Stimulated activated memory B cell treated with anti-CD40 and anti-IgM and Interleukin-4, amounts not matched to agents 10 μg/mL and 1 μg/mL and 100 μg/mL, for 72 hours (primary cell): ENCODE measurements around the gene JAK1.
"Not testable (repeated sequence)": the region's sequence is repeated elsewhere in the genome, so short reads cannot be mapped to it uniquely, and the experiment has no call there.

Experiments used
- ATAC-seq: fragments of 150-1000 bp; cut with Tn5 transposase; 2 replicates; pipeline ENCODE4 v1.10.0; 2021
- H3K27ac Mint-ChIP-seq: one replicate; pipeline ENCODE4 v1.8.0; 2022; ENCODE audit warnings: mild to moderate bottlenecking, mixed read lengths
- H3K27me3 Mint-ChIP-seq: one replicate; pipeline ENCODE4 v1.8.0; 2022; ENCODE audit warnings: mixed read lengths
- H3K36me3 Mint-ChIP-seq: one replicate; pipeline ENCODE4 v1.8.0; 2022; ENCODE audit warnings: mixed read lengths
- H3K4me1 Mint-ChIP-seq: one replicate; pipeline ENCODE4 v1.8.0; 2022; ENCODE audit warnings: mixed read lengths
- H3K4me3 Mint-ChIP-seq: one replicate; pipeline ENCODE4 v1.8.0; 2022; ENCODE audit warnings: mild to moderate bottlenecking, moderate library complexity, mixed read lengths
- H3K9me3 Mint-ChIP-seq: one replicate; pipeline ENCODE4 v1.8.0; 2022; ENCODE audit warnings: mixed read lengths

JAK1 gene

DNA sequence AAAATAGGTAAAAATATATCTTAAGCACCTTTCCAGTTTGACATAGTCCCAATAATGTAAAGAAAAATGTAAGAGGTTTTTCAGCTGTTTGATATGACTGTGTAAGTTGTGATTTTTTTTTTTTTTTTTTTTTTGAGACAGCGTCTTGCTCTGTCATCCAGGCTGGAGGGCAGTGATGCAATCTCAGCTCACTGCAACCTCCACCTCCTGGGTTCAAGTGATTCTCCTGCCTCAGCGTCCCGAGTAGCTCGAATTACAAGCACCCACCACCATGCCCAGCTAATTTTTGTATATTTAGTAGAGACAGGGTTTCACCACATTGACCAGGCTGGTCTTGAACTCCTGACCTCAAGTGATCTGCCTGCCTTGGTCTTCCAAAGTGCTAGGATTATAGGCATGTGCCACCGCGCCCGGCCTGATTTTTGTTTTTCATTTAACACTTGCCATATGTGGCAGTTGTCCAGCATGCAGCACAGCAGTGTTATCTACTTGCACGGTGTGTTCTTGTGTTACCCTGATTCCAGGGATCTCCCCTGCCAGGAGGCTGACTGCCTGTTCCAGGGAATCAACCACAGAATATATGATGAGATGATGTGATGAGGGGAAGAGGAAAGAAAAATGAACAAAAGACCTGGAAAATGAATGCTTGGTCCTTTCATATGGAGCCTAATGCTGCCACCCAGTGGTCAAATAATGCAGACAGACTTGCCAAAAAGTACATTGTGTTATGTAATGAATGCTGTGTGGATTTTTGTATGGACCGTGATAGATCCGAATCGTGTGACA, 142.5 kb downstream of the JAK1 start:
- no peak overlapping the region for H3K4me3 Mint-ChIP-seq
- no peaks in the 10 kb centered on the region for H3K36me3 Mint-ChIP-seq
- H3K4me1 Mint-ChIP-seq = peaks cover 29% of the 10 kb centered on the region
- peak; percentile 47 for ATAC-seq
- no peaks in the 10 kb centered on the region for H3K9me3 Mint-ChIP-seq
- no peaks in the 10 kb centered on the region for H3K27me3 Mint-ChIP-seq
- peak overlapping the region; percentile 28 for H3K27ac Mint-ChIP-seq

DNA sequence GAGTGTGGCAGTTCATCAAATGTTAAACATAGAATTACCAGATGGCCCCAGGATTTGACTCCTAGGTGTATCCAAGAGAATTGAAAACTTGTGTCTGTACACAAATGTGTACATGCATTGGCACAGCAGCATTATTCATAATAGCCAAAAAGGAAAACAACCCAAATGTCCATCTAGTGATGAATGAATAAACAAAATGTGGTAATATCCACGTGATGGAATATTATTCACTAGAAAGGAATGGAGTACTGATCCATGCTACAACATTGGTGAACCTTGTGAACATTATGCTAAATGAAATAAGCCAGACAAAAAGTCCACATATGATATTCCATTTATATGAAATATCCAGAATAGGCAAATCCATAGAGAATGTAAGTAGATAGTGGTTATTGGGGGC, 143.7 kb downstream of the JAK1 start:
- Mint-ChIP-seq H3K4me1 (peaks cover 16% of the 10 kb centered on the region), H3K9me3 (no peaks in the 10 kb centered on the region), H3K27ac (no peak overlapping the region), H3K4me3 (no peak overlapping the region), H3K36me3 (no peaks in the 10 kb centered on the region), H3K27me3 (no peaks in the 10 kb centered on the region)
- no peak for ATAC-seq

- not testable (repeated sequence) for H3K27ac Mint-ChIP-seq, ATAC-seq, H3K4me1 Mint-ChIP-seq, H3K4me3 Mint-ChIP-seq, H3K9me3 Mint-ChIP-seq, H3K27me3 Mint-ChIP-seq
- H3K36me3 Mint-ChIP-seq = peaks cover 14% of the 10 kb centered on the region
These were observed 145.8 kb downstream of the JAK1 start for GRCh38 chr1:64820572-64820971.

DNA sequence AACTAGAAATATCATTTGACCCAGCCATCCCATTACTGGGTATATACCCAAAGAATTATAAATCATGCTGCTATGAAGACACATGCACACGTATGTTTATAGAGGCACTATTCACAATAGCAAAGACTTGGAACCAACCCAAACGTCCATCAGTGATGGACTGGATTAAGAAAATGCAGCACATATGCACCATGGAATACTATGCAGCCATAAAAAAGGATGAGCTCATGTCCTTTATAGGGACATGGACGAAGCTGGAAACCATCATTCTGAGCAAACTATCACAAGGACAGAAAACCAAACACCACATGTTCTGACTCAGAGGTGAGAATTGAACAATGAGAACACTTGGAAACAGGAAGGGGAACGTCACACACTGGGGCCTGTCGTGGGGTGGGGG, 149.0 kb downstream of the JAK1 start:
- H3K4me3 Mint-ChIP-seq, H3K4me1 Mint-ChIP-seq, ATAC-seq, H3K9me3 Mint-ChIP-seq, H3K27ac Mint-ChIP-seq, H3K27me3 Mint-ChIP-seq: not testable (repeated sequence)
- peaks cover 14% of the 10 kb centered on the region for H3K36me3 Mint-ChIP-seq

GRCh38 chr1:64814427-64814826, 151.9 kb downstream of the JAK1 start:
- no peak overlapping the region for H3K27ac Mint-ChIP-seq

DNA sequence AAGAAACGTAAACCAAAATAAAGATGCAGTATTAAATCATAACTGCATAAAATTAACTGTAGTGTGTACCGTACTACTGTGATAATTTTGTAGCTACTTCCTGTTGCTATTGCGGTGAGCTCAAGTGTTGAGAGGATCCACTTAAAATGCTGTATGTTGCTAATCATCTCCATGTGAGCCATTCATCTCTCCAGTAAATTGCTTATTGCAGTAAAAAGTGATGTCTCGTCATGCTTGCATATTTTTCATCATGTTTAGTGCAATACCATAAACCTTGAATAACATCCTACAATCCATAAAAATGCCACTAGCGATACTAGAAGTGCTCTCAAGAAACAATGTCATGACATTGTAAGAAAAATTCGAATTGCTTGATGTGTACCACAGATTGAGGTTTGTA, 155.2 kb downstream of the JAK1 start:
- H3K9me3 Mint-ChIP-seq = no peaks in the 10 kb centered on the region
- H3K27me3 Mint-ChIP-seq = no peaks in the 10 kb centered on the region
- no peak overlapping the region for H3K27ac Mint-ChIP-seq
- peaks cover 1% of the 10 kb centered on the region for H3K36me3 Mint-ChIP-seq
- no peak for ATAC-seq
- no peaks in the 10 kb centered on the region for H3K4me1 Mint-ChIP-seq
- H3K4me3 Mint-ChIP-seq = no peak overlapping the region

More at GRCh38 chr1:64814427-64814826, 151.9 kb downstream of the JAK1 start:
- Mint-ChIP-seq H3K4me3 (no peak overlapping the region), H3K4me1 (no peaks in the 10 kb centered on the region), H3K27me3 (no peaks in the 10 kb centered on the region), H3K36me3 (peaks cover 14% of the 10 kb centered on the region), H3K9me3 (peaks cover 3% of the 10 kb centered on the region)
- no peak for ATAC-seq

DNA sequence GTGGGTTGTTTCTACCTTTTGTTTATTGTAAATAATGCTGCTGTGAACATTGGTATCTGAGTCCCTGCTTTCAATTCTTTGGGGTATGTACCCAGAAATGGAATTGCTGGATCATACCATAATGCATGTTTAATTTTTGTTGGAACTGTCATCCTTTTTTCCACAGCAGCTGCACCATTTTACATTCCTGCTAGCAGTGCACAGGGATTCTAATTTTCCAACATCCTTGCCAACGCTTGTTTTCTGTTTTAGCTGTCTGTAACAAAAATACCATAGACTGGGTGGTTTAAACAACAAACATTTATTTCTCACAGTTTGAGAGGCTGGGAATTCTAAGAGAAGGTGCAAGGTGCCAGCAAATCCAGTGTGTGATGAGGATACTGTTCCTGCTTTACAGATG, 156.3 kb downstream of the JAK1 start:
- no peaks in the 10 kb centered on the region for H3K36me3 Mint-ChIP-seq
- H3K4me3 Mint-ChIP-seq = no peak overlapping the region
- H3K27me3 Mint-ChIP-seq = no peaks in the 10 kb centered on the region
- H3K4me1 Mint-ChIP-seq = no peaks in the 10 kb centered on the region
- no peak for ATAC-seq
- H3K27ac Mint-ChIP-seq = no peak overlapping the region
- H3K9me3 Mint-ChIP-seq = no peaks in the 10 kb centered on the region

GRCh38 chr1:64809309-64809708, 157.0 kb downstream of the JAK1 start:
- H3K9me3 Mint-ChIP-seq = no peaks in the 10 kb centered on the region
- H3K27ac Mint-ChIP-seq = no peak overlapping the region
- ATAC-seq = no peak
- H3K36me3 Mint-ChIP-seq = no peaks in the 10 kb centered on the region
- no peak overlapping the region for H3K4me3 Mint-ChIP-seq
- no peaks in the 10 kb centered on the region for H3K27me3 Mint-ChIP-seq
- H3K4me1 Mint-ChIP-seq = no peaks in the 10 kb centered on the region

DNA sequence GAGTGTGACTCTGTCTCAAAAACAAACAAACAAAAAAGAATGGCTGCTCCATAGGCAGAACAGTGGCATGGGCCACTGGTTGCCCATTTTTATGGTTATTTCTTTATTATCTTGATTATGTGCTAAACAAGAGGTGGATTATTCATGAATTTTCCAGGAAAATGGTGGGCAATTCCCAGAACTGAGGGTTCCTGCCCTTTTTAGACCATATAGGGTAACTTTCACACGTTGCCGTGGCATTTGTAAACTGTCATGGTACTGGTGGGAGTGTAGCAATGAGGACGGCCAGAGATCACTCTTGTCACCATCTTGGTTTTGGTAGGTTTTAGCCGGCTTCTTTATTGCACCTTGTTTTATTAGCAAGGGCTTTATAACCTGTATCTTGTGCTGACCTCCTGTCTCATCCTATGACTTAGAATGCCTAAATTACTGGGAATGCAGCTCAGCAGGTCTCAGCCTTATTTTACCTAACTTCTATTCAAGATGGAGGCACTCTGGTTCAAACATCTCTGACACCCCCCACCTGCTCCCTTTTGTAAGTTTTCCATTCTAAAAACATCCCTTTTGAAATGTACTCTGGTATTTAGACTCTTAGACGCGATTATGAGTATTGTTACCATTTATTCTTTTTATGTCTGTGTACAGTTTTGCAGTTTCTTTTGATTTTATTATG, 164.4 kb downstream of the JAK1 start:
- no peak overlapping the region for H3K4me3 Mint-ChIP-seq
- no peak overlapping the region for H3K27ac Mint-ChIP-seq
- ATAC-seq = no peak
- peaks cover 13% of the 10 kb centered on the region for H3K36me3 Mint-ChIP-seq
- no peaks in the 10 kb centered on the region for H3K4me1 Mint-ChIP-seq
- peaks cover 3% of the 10 kb centered on the region for H3K9me3 Mint-ChIP-seq
- no peaks in the 10 kb centered on the region for H3K27me3 Mint-ChIP-seq

- no peak overlapping the region for H3K27ac Mint-ChIP-seq
These were observed 167.5 kb downstream of the JAK1 start for GRCh38 chr1:64798872-64799271.

DNA sequence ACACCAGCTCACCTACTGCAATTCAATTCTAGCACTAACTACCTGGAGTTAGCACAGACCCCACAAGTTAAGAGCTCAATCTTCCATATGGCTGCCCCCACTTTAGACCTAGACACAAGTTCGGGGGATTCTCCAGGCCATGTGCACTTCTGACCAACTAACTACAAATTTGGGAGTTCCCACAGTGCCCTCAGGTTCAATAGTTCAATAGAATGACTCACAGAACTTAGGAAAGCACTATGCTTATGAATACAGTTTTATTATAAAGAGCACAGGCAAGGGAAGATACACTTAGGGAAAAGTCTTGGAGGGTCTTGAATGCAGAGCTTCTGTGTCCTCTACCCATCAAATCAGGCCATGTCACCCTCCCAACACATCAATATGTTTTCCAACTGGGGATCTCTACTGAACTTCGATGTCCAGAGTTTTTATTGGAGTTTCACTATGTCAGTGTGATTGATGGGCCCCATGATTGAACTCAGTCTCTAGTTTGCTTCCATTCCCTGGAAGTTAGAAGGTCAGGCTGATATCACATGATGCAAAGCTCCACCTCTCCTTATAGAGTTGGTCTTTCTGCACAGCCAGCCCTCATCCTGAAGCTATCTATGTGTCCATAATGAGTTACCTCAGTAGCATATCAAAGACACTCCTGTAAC, 175.4 kb downstream of the JAK1 start:
- Mint-ChIP-seq H3K36me3 (peaks cover 18% of the 10 kb centered on the region), H3K9me3 (peaks cover 10% of the 10 kb centered on the region), H3K4me1 (no peaks in the 10 kb centered on the region), H3K4me3 (no peak overlapping the region), H3K27ac (no peak overlapping the region), H3K27me3 (no peaks in the 10 kb centered on the region)
- no peak for ATAC-seq

More at GRCh38 chr1:64798872-64799271, 167.5 kb downstream of the JAK1 start:
- no peak for ATAC-seq
- H3K4me1 Mint-ChIP-seq = no peaks in the 10 kb centered on the region
- H3K9me3 Mint-ChIP-seq = peaks cover 3% of the 10 kb centered on the region
- no peak overlapping the region for H3K4me3 Mint-ChIP-seq
- H3K36me3 Mint-ChIP-seq = peaks cover 13% of the 10 kb centered on the region
- H3K27me3 Mint-ChIP-seq = no peaks in the 10 kb centered on the region
